ENCODE results near the gene RSPH6A. TPM values are rescaled to one million over a fixed set of nuclear protein-coding genes. Genes with fewer than 3 reads are reported as not detected.

Gene RSPH6A
- polyA plus RNA-seq, 4 donors, result 0.01 to 0.07 TPM; not detected in 2

DNA sequence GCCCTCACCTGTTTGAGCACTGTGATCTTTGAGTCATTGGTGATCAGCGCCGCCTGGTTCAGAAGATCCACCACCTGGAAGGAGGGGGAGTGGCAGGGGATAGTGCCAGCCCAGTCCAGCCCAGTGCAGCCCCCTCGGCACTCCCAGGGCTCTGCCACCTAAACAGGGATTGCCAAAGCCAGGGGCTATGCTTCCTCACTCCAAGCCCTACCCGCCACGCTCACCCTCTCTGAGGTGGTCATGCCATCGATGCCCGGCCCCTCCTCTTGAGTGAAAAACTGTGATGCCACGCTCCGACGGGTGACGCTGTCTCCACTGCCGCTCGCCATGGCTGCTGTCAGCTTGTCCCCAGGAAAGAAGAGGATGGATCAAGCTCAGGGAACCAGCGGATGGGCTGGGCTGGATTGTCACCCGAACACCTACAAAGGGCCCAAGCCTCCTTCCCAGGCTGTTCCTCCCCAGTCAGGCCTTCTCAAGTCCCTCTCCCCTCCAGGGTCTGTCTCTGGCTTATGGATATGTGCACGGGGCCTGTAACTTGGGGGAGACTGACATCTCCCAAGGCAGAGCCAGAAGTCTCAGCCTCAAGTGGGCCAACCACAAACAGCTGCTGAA lies 39.2 kb upstream of the RSPH6A start:
- Histone ChIP-seq H3K36me3 (ENCODE audit: control insufficient read depth in 3 of 3, insufficient read depth in 2 of 3, low read depth in 1 of 3, low read length in 3 of 3) (peaks cover 9 to 76% (median 14%) of the 10 kb centered on the region in 3 donors), H3K4me3 (ENCODE audit: low read depth in 1 of 3, low read length in 3 of 3) (no peak overlapping the region), H3K4me1 (ENCODE audit: control insufficient read depth in 3 of 3, insufficient read depth in 2 of 3, low read depth in 1 of 3, low read length in 2 of 3) (no peaks in the 10 kb centered on the region), H3K27ac (ENCODE audit: low read depth in 1 of 3, low read length in 2 of 3) (no peak overlapping the region), H3K9me3 (ENCODE audit: control insufficient read depth in 2 of 2, insufficient read depth in 1 of 2, low read depth in 1 of 2, low read length in 1 of 2) (no peaks in the 10 kb centered on the region), H3K27me3 (ENCODE audit: control insufficient read depth in 3 of 3, insufficient read depth in 3 of 3, low read length in 3 of 3) (no peaks in the 10 kb centered on the region)
- DNase-seq, result no peak
- 93 to 96% (median 95%) methylated on average over 11 to 16 of the region's 16 CpGs for WGBS, 3 donors
- no peak for FAIRE-seq

DNA sequence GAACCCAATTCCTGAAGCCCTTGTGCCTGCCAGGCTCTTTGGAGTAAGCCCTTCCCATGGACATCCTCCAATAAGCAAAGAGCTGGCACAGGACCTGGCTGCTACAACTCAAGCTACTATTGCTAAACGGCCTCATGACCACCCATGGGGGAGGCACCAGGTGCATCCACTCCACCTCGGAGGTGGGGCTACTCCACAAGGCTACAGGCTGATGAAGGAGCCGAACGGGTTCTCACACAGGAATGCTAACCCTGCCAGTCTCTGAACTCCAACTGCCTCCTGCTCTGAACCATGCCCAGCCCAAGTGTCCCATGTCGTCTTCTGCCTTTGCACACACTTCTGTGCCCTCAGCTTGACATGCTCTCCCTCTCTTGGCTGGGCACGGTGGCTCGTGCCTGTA lies 37.9 kb upstream of the RSPH6A start:
- Histone ChIP-seq H3K9me3 (ENCODE audit: control insufficient read depth in 2 of 2, insufficient read depth in 1 of 2, low read depth in 1 of 2, low read length in 1 of 2) (no peaks in the 10 kb centered on the region), H3K27me3 (ENCODE audit: control insufficient read depth in 3 of 3, insufficient read depth in 3 of 3, low read length in 3 of 3) (no peaks in the 10 kb centered on the region), H3K36me3 (ENCODE audit: control insufficient read depth in 3 of 3, insufficient read depth in 2 of 3, low read depth in 1 of 3, low read length in 3 of 3) (peaks cover 6 to 75% (median 12%) of the 10 kb centered on the region in 3 donors), H3K27ac (ENCODE audit: low read depth in 1 of 3, low read length in 2 of 3) (no peak overlapping the region), H3K4me3 (ENCODE audit: low read depth in 1 of 3, low read length in 3 of 3) (no peak overlapping the region), H3K4me1 (ENCODE audit: control insufficient read depth in 3 of 3, insufficient read depth in 2 of 3, low read depth in 1 of 3, low read length in 2 of 3) (no peaks in the 10 kb centered on the region)
- no peak for DNase-seq
- no peak for FAIRE-seq
- WGBS, 3 donors, result 79 to 86% (median 84%) methylated on average over 7 of the region's 7 CpGs

DNA sequence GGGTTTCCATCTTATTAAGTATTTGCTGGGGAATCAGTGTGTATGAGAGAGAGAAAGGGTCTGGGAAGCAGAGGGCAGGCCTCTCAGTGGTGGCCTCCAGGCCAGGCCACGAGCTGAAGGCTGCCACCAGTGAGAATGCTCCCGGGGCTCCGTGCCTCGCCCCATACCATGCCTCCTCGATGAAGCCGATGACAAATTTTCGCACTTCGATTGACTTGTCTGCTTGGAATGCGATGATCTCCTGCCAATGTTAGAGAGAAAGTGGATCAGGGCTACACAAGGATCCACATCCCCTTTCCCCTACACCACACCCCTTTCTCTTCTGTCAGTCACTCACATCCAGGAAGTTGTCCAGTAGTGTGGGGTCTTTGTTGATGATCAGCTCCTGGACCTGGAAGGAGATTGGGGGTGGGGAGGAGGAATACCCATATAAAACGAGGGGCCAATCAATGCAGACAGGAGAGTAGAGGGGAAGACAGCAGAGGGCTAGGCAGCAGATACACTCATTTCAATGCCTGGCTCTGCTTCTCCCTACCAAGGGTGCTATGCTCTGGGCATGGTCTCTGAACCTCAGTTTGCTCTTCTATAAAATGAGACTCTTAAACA lies 37.1 kb upstream of the RSPH6A start:
- 92 to 93% (median 92%) methylated on average over 10 of the region's 10 CpGs for WGBS, 3 donors

DNA sequence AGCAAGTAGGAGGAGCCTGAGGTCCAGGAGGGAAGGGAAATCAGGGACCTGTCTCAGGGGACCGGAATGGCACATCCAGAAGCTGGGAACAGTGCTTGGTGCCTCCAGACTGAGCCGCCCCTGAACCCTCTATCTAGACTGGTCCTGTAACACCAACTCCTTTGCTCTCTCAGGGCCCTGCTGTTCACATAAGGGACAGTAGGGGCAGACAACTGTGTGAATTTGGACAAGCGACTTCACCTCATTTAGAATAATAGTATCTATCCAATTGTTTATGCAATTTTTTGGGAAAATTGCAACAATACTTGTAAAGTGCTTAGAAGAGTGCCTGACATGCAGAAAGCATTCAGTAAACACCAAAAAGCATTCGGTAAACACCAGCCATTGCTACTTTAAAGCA lies 33.8 kb upstream of the RSPH6A start:
- no peak for DNase-seq
- 84 to 91% (median 88%) methylated on average over 4 of the region's 4 CpGs for WGBS, 3 donors
- no peak overlapping the region for H3K27ac ChIP-seq (ENCODE audit: low read depth in 1 of 3, low read length in 2 of 3)

More for the DNA sequence above, 37.1 kb upstream of the RSPH6A start:
- Histone ChIP-seq H3K36me3 (ENCODE audit: control insufficient read depth in 3 of 3, insufficient read depth in 2 of 3, low read depth in 1 of 3, low read length in 3 of 3) (peaks cover 13 to 82% (median 16%) of the 10 kb centered on the region in 3 donors), H3K27me3 (ENCODE audit: control insufficient read depth in 3 of 3, insufficient read depth in 3 of 3, low read length in 3 of 3) (no peaks in the 10 kb centered on the region), H3K9me3 (ENCODE audit: control insufficient read depth in 2 of 2, insufficient read depth in 1 of 2, low read depth in 1 of 2, low read length in 1 of 2) (no peaks in the 10 kb centered on the region), H3K4me1 (ENCODE audit: control insufficient read depth in 3 of 3, insufficient read depth in 2 of 3, low read depth in 1 of 3, low read length in 2 of 3) (no peaks in the 10 kb centered on the region), H3K4me3 (ENCODE audit: low read depth in 1 of 3, low read length in 3 of 3) (no peak overlapping the region), H3K27ac (ENCODE audit: low read depth in 1 of 3, low read length in 2 of 3) (no peak overlapping the region)
- FAIRE-seq (no peak), DNase-seq (no peak)

DNA sequence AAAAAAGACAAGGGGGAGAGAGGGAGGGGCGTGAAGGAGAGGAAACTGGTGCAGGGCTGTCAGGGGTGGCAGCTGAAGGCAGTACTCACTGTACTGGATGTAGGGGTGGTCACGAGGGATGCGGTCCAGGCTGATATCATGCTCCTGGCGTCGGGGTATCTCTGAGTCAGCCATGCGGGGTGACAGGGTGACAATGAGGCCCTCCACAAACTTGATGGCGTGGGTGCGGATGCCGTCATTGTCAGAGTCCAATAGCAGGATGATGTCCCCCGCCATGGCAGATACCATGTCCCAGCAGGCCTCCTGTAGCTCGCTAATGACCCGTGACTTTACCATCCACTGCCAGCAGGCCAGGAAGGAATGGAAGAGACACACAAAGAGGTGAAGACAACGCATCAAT lies 32.6 kb upstream of the RSPH6A start:
- Histone ChIP-seq H3K27me3 (ENCODE audit: control insufficient read depth in 3 of 3, insufficient read depth in 3 of 3, low read length in 3 of 3) (no peaks in the 10 kb centered on the region), H3K4me3 (ENCODE audit: low read depth in 1 of 3, low read length in 3 of 3) (no peak overlapping the region), H3K27ac (ENCODE audit: low read depth in 1 of 3, low read length in 2 of 3) (no peak overlapping the region), H3K9me3 (ENCODE audit: control insufficient read depth in 2 of 2, insufficient read depth in 1 of 2, low read depth in 1 of 2, low read length in 1 of 2) (no peaks in the 10 kb centered on the region), H3K4me1 (ENCODE audit: control insufficient read depth in 3 of 3, insufficient read depth in 2 of 3, low read depth in 1 of 3, low read length in 2 of 3) (no peaks in the 10 kb centered on the region), H3K36me3 (ENCODE audit: control insufficient read depth in 3 of 3, insufficient read depth in 2 of 3, low read depth in 1 of 3, low read length in 3 of 3) (peaks cover 17 to 78% (median 26%) of the 10 kb centered on the region in 3 donors)
- FAIRE-seq, result no peak
- 95% methylated on average over 13 of the region's 13 CpGs for WGBS, 3 donors
- no peak for DNase-seq

More for the DNA sequence above, 33.8 kb upstream of the RSPH6A start:
- no peaks in the 10 kb centered on the region for H3K4me1 ChIP-seq (ENCODE audit: control insufficient read depth in 3 of 3, insufficient read depth in 2 of 3, low read depth in 1 of 3, low read length in 2 of 3)
- peaks cover 17 to 78% (median 19%) of the 10 kb centered on the region in 3 donors for H3K36me3 ChIP-seq (ENCODE audit: control insufficient read depth in 3 of 3, insufficient read depth in 2 of 3, low read depth in 1 of 3, low read length in 3 of 3)
- no peak for FAIRE-seq
- H3K4me3 ChIP-seq (ENCODE audit: low read depth in 1 of 3, low read length in 3 of 3), result no peak overlapping the region
- no peaks in the 10 kb centered on the region for H3K9me3 ChIP-seq (ENCODE audit: control insufficient read depth in 2 of 2, insufficient read depth in 1 of 2, low read depth in 1 of 2, low read length in 1 of 2)
- H3K27me3 ChIP-seq (ENCODE audit: control insufficient read depth in 3 of 3, insufficient read depth in 3 of 3, low read length in 3 of 3), result no peaks in the 10 kb centered on the region

DNA sequence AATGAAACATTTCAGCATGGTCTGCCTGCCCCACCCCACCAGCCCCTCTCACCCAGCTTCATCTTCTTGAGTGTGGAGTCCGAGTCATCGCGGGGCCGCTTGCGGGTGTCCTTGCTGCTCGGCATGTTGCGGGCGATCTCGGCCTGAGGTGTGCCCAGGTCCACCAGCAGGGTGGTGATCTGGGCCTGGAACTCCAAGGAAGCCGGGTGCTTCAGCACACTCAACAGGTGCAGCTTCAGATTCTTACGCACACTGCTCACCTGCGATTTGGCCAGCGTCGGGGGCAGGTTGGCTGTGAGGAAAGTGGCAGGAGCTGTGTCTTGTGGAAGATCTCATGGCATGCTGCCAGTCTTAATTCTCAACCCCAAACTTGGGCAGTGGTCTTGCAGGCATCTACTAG lies 27.1 kb upstream of the RSPH6A start:
- Histone ChIP-seq H3K4me3 (ENCODE audit: low read depth in 1 of 3, low read length in 3 of 3) (no peak overlapping the region), H3K36me3 (ENCODE audit: control insufficient read depth in 3 of 3, insufficient read depth in 2 of 3, low read depth in 1 of 3, low read length in 3 of 3) (peaks cover 26 to 78% (median 33%) of the 10 kb centered on the region in 3 donors), H3K27me3 (ENCODE audit: control insufficient read depth in 3 of 3, insufficient read depth in 3 of 3, low read length in 3 of 3) (no peaks in the 10 kb centered on the region), H3K9me3 (ENCODE audit: control insufficient read depth in 2 of 2, insufficient read depth in 1 of 2, low read depth in 1 of 2, low read length in 1 of 2) (peaks cover 0 to 6% of the 10 kb centered on the region in 2 donors), H3K4me1 (ENCODE audit: control insufficient read depth in 3 of 3, insufficient read depth in 2 of 3, low read depth in 1 of 3, low read length in 2 of 3) (no peaks in the 10 kb centered on the region), H3K27ac (ENCODE audit: low read depth in 1 of 3, low read length in 2 of 3) (no peak overlapping the region)
- FAIRE-seq, result no peak
- WGBS, 3 donors, result 95 to 96% (median 96%) methylated on average over 14 of the region's 14 CpGs
- DNase-seq, result no peak

DNA sequence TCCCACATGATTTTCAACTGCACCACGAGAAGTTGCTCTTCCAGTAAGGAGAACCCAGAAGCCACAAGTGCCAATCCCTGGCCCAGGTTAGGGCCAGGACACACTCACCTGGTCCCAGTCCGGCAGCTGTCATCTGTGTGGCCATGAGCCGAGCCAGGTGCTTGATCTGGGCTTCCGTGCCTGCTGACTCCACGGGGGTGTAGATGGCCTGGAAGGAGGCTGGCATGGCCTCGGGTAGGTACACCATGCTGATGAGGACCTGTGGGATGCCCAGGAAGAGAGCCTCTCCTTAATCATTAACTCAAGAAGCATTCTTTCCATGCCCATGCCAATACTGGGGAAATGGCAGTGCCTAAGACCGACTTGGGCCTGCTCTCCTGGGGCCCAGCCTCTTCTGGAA lies 19.9 kb upstream of the RSPH6A start:
- Histone ChIP-seq H3K36me3 (ENCODE audit: control insufficient read depth in 3 of 3, insufficient read depth in 2 of 3, low read depth in 1 of 3, low read length in 3 of 3) (peaks cover 24 to 78% (median 30%) of the 10 kb centered on the region in 3 donors), H3K9me3 (ENCODE audit: control insufficient read depth in 2 of 2, insufficient read depth in 1 of 2, low read depth in 1 of 2, low read length in 1 of 2) (peaks cover 0 to 6% of the 10 kb centered on the region in 2 donors), H3K4me3 (ENCODE audit: low read depth in 1 of 3, low read length in 3 of 3) (no peak overlapping the region), H3K27ac (ENCODE audit: low read depth in 1 of 3, low read length in 2 of 3) (no peak overlapping the region), H3K27me3 (ENCODE audit: control insufficient read depth in 3 of 3, insufficient read depth in 3 of 3, low read length in 3 of 3) (no peaks in the 10 kb centered on the region), H3K4me1 (ENCODE audit: control insufficient read depth in 3 of 3, insufficient read depth in 2 of 3, low read depth in 1 of 3, low read length in 2 of 3) (no peaks in the 10 kb centered on the region)
- DNase-seq (no peak), FAIRE-seq (no peak)
- WGBS, 3 donors, result 72 to 86% (median 82%) methylated on average over 7 of the region's 7 CpGs

DNA sequence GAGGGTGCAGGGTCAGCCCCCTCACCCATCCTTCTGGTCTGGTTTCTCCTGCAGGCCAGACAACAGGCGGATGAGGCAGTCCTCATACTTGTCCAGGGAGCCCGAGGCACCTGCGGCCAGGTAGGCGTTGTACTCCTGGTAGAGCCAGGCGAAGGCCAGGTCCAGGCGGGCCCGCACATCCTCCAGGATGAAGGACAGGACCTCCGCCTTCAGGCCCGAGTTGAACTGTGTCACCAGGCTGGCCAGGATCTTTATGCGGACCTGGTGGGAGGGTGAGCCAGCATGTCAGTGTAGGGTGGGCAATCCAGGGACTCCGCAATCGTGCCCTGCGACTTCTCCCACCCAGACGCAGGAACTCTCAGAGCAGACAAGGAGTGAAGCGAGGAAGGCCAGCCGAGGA lies 13.8 kb upstream of the RSPH6A start:
- Histone ChIP-seq H3K9me3 (ENCODE audit: control insufficient read depth in 2 of 2, insufficient read depth in 1 of 2, low read depth in 1 of 2, low read length in 1 of 2) (no peaks in the 10 kb centered on the region), H3K27ac (ENCODE audit: low read depth in 1 of 3, low read length in 2 of 3) (no peak overlapping the region), H3K4me1 (ENCODE audit: control insufficient read depth in 3 of 3, insufficient read depth in 2 of 3, low read depth in 1 of 3, low read length in 2 of 3) (no peaks in the 10 kb centered on the region), H3K4me3 (ENCODE audit: low read depth in 1 of 3, low read length in 3 of 3) (no peak overlapping the region), H3K27me3 (ENCODE audit: control insufficient read depth in 3 of 3, insufficient read depth in 3 of 3, low read length in 3 of 3) (no peaks in the 10 kb centered on the region), H3K36me3 (ENCODE audit: control insufficient read depth in 3 of 3, insufficient read depth in 2 of 3, low read depth in 1 of 3, low read length in 3 of 3) (peaks cover 16 to 90% (median 23%) of the 10 kb centered on the region in 3 donors)
- DNase-seq, result no peak
- 94 to 96% (median 96%) methylated on average over 16 of the region's 16 CpGs for WGBS, 3 donors
- FAIRE-seq, result no peak
